ENCODE data around the gene MMP10. TPM values are rescaled to one million over a fixed set of nuclear protein-coding genes. Genes with fewer than 3 reads are reported as not detected.
"Not testable (repeated sequence)": the region's sequence is repeated elsewhere in the genome, so short reads cannot be mapped to it uniquely, and the experiment has no call there.

Gene MMP10
- polyA plus RNA-seq, 4 donors: 0.11 to 0.14 (median 0.12) TPM; not detected in 1

- not testable (repeated sequence) for DNase-seq (ENCODE audit: low read depth in 4 of 4, low spot score in 3 of 4)
These were observed 49.5 kb downstream of the MMP10 start for GRCh38 chr11:102730944-102731343.

- DNase-seq (ENCODE audit: low read depth in 4 of 4, low spot score in 3 of 4): no peak
These were observed 50.3 kb downstream of the MMP10 start for GRCh38 chr11:102729849-102730815.

GRCh38 chr11:102727890-102728289 lies 52.5 kb downstream of the MMP10 start:
- DNase-seq (ENCODE audit: low read depth in 4 of 4, low spot score in 3 of 4): no peak

- DNase-seq (ENCODE audit: low read depth in 4 of 4, low spot score in 3 of 4): no peak
These were observed 55.4 kb downstream of the MMP10 start, which contains the start of gene MMP8 for GRCh38 chr11:102724904-102725500. Gene MMP8 (minus strand): TSS chr11:102724954. CDS start chr11:102724855, 99 bp downstream.

- DNase-seq (ENCODE audit: low read depth in 4 of 4, low spot score in 3 of 4): no peak
These were observed 57.6 kb downstream of the MMP10 start for GRCh38 chr11:102722821-102723220.

Other genes with a start within 250 kb of the MMP10 start
- gene MMP7, start 249.9 kb downstream of the MMP10 start, polyA plus RNA-seq (ENCODE audit: insufficient read length in 4 of 4): 10 to 100 TPM; 23.2 to 30.9 (median 26.2) TPM
- gene MMP20, start 155.3 kb downstream of the MMP10 start, polyA plus RNA-seq (ENCODE audit: insufficient read length in 4 of 4): not detected
- not detected for gene MMP27, start 74.9 kb downstream of the MMP10 start, polyA plus RNA-seq (ENCODE audit: insufficient read length in 4 of 4)
- under 1 TPM in 1 of 4 donors, not detected in 3; 0.05 TPM for gene MMP8, start 55.7 kb downstream of the MMP10 start, polyA plus RNA-seq (ENCODE audit: insufficient read length in 4 of 4)
- under 1 TPM in 3 of 4 donors, not detected in 1; 0.17 to 0.24 (median 0.17) TPM for gene MMP1, start 17.5 kb upstream of the MMP10 start, polyA plus RNA-seq (ENCODE audit: insufficient read length in 4 of 4)
- gene MMP3, start 63.0 kb upstream of the MMP10 start, polyA plus RNA-seq (ENCODE audit: insufficient read length in 4 of 4): under 1 TPM in 1 of 4 donors, not detected in 3; 0.06 TPM
- 1 to 10 TPM; 1.7 to 5.6 (median 2.8) TPM for gene MMP12, start 94.4 kb upstream of the MMP10 start, polyA plus RNA-seq (ENCODE audit: insufficient read length in 4 of 4)
- under 1 TPM in 3 of 4 donors, not detected in 1; 0.04 to 0.11 (median 0.10) TPM for gene MMP13, start 175.1 kb upstream of the MMP10 start, polyA plus RNA-seq (ENCODE audit: insufficient read length in 4 of 4)

All from right renal pelvis (tissue), 4 donors.